ENCODE measurements around the gene GPR27.

GPR27 gene

DNA sequence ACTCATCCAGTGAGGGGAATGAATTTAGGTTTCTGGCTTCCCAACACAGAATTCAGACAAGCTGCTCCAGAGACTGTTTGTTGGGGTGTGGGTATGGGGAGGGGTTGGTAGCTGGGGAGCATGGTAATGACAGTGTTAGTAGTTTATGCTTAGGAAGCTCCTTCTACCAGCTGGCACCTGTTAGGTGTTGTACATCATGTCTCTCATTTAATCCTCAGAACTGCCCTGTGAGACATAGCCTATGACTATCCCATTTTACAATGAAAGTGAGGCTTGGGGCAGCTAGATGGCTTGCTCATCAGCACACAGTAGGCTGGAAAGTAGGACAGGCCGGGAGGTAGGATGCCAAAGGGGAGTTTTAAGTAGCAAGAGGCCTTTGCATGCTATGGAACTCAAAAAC lies 31.0 kb upstream of the GPR27 start:
- no peak for DNase-seq (ENCODE audit: low read depth in 1 of 2, low spot score in 1 of 2)
- TF ChIP-seq JUND (IDR thresholded peaks at IDR 0.05; ENCODE audit: low read depth), result no peak
- in situ Hi-C loops (cut with HindIII; ENCODE audit: low pct_unique_long_range_greater_than_20kb, low sequenced_read_pairs), result no loop called here

DNA sequence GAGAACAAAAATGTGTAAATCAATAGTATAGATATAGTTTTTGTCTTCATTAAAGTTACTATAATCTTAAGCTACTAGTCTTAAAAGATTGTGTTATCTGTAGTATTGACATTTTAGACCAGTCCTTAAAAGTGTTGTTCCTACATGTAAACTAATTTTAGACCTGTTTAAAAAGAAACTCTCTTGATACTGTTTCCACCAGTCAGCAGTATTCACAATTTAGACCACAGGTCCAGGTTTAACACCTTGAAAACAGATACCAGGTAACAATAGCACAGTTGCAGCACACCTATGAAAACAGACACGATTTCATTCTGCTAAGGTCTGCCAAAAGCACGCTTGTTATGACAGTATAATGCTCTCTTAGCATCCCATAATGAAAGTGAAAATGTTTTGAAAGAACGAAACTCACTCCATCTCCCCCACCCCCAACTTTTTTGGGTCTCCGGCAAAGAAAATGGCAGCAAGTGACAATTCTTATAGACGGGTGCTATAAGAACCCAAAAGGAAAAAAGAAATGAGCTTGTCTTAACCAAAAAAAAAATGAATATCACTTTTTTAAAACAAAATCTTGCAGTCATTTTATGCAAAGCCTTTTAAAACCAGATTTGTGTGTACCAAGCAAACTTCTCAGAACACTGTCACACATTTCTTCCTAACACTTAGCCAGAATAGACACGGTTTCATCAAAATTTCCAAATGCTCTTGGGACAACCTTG lies 30.0 kb upstream of the GPR27 start:
- no peak for TF ChIP-seq JUND (IDR thresholded peaks at IDR 0.05; ENCODE audit: low read depth)
- in situ Hi-C loops (cut with HindIII; ENCODE audit: low pct_unique_long_range_greater_than_20kb, low sequenced_read_pairs), result no loop called here
- DNase-seq (ENCODE audit: low read depth in 1 of 2, low spot score in 1 of 2), result no peak

DNA sequence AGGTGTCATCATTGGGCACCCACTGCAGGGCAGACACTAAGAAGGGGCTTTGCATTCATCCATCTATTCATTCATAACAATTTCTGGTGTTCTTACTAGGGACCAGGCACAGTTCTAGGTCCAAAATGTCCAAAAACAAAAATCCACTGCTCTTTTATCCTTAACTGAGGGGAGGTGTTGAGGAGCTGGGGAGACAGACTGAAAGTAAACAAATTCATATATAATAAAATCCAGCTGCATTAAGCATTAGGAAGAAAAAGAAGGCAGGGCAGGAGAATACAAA lies 29.5 kb upstream of the GPR27 start:
- no peak for DNase-seq (ENCODE audit: low read depth in 1 of 2, low spot score in 1 of 2)
- no peak for TF ChIP-seq JUND (IDR thresholded peaks at IDR 0.05; ENCODE audit: low read depth)
- in situ Hi-C loops (cut with HindIII; ENCODE audit: low pct_unique_long_range_greater_than_20kb, low sequenced_read_pairs), result no loop called here

DNA sequence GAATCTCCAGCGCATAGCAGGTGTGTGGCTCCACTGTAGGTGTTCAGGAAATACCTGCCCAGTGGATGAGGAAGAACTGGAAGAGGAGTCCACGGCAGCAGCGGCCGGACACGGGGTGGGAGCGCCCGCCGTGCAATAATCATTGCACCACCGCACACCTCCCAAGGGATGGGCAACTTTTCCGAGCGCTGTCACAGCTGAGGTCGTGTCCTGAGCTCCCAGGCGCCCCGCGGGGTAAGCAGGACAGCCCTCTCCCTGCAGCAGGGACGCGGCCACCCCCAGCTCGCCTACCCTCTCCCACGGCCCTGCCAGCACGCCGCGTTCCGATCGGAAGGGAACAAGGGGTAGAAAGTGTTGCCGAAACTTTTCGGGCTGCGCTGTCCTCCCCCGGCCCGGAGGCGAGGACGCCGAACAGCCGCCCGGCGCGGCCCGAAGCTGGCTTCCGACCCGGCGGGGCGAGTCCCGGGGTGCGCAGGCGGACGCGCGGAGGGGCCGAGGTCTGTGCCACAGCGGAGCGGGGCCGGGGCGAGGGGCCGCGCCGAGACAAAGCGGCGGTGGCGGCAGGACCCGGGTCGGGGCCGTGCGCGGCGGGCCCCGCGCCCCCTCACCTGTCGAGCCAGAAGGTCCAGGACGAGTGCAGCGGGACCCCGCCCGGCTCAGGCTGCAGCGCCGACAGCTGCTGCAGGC lies 28.9 kb upstream of the GPR27 start:
- DNase-seq (ENCODE audit: low read depth in 1 of 2, low spot score in 1 of 2), result peak; percentile 53 to 67
- in situ Hi-C loops (cut with HindIII; ENCODE audit: low pct_unique_long_range_greater_than_20kb, low sequenced_read_pairs), result no loop called here
- no peak for TF ChIP-seq JUND (IDR thresholded peaks at IDR 0.05; ENCODE audit: low read depth)

DNA sequence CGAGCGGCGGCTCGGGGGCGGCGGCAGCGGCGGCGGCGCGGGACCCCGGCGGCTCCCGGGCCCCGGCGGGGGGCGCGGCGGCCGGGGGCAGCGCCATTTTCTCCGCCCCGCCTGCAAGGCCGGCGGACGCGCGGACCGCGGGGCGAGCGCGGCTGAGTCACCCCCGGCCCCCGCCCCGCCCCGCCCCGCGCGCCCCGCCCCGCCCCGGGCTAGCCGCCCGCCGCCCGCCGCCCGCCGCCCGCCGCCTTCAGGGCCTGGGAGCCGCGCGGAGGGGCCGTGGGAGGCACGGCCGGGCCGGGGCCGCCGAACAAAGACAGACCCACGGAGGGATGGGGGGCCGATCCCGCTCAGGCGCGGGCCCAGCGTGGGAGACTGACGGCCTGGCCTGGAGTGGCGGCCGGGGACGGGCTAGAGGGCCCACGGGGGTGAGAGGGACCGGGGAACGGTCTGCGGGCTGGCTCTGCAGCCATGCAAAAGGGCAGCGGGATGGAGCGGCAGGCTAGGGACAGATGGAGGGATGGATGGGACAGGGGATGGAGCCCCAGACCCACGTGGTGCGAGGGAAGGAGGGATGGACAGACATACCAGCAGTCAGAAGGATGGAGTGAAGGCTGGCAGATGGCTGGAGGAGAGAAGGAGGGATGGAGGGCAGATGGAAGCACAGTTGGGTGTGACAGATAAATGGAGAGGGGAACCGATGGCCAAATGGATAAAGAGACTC lies 28.2 kb upstream of the GPR27 start, which contains the start of gene EIF4E3:
Gene EIF4E3, minus strand, starts transcription at position 132 of the 721 bp plus-strand sequence. Its CDS starts 35 bp downstream, at position 97.
- peak; percentile 27 to 62 for DNase-seq (ENCODE audit: low read depth in 1 of 2, low spot score in 1 of 2)
- in situ Hi-C loops (cut with HindIII; ENCODE audit: low pct_unique_long_range_greater_than_20kb, low sequenced_read_pairs), result no loop called here
- TF ChIP-seq JUND (IDR thresholded peaks at IDR 0.05; ENCODE audit: low read depth), result no peak

DNA sequence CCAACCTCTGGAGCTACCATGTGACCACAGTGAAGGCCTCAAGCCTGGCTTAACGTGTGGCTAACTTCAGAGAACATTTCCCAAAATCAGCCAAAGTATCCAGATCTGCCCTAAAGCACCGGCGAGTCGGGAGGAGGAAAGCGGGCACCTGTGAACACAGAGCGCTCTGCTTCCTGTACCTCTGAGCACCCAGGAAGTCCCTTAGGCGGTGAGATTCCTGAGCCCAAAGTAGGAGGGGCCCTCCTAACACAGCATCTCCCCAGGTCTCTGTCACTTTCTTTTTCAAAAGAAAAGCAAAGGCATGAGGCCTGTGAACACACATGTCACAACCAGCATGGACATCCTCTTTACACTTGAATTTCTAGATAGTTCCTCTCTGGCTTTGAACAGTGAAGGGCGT lies 27.5 kb upstream of the GPR27 start:
- no peak for TF ChIP-seq JUND (IDR thresholded peaks at IDR 0.05; ENCODE audit: low read depth)
- in situ Hi-C loops (cut with HindIII; ENCODE audit: low pct_unique_long_range_greater_than_20kb, low sequenced_read_pairs), result no loop called here
- DNase-seq (ENCODE audit: low read depth in 1 of 2, low spot score in 1 of 2), result peak in 1 of 2 experiments; percentile 38

DNA sequence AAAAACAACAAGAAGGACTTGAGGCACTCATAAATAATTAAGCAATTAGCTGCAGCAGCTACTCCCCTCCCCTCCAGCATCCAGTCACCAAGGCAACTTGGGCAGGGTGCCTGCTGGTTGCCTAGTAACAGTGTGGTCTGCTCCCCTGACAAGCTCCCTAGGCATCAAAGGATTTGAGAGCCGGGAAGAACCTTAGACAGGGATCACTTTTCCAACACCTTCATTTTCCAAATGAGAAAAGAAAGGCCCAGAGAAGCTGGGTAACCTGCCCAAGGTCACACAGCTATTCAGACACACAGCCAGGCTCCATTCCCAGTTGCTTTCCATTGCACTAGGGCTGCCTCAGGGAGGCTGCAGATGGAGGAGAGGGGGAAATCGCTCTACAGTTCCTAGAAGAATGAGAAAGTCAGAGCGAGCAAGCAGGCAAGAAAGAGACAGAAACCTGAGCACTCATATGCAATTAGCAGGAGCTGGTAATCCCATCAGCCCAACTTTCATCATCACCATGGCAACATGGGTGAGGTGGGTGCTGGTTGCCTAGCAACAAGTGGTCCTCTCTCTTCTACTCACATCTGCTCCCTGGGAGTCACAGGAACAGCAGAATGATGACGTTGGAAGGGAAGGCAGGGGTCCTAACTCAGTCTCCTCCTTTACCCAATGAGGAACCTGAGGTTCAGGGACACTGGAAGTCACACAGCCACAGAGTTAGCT lies 24.9 kb upstream of the GPR27 start:
- no peak for DNase-seq (ENCODE audit: low read depth in 1 of 2, low spot score in 1 of 2)
- no peak for TF ChIP-seq JUND (IDR thresholded peaks at IDR 0.05; ENCODE audit: low read depth)
- in situ Hi-C loops (cut with HindIII; ENCODE audit: low pct_unique_long_range_greater_than_20kb, low sequenced_read_pairs), result no loop called here

DNA sequence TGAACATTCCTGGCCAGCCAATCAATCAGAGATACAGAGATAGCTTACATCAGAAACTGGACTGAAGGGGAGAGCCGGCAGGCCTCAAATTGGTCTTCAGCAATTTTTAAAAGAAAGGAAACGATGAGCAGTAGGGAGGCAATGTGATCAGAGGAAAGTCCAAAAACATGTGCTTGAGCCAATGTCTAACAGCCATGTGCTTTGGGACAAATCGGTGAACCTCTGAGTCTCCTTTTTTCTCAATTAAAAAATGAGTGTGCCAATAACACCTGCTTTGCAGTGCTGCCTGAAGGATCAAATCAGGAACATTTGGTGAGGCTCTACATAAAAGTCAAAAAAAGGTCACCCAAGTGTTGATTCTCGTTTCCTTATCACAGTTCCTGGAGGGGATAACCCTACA lies 21.0 kb upstream of the GPR27 start:
- TF ChIP-seq JUND (IDR thresholded peaks at IDR 0.05; ENCODE audit: low read depth), result no peak
- in situ Hi-C loops (cut with HindIII; ENCODE audit: low pct_unique_long_range_greater_than_20kb, low sequenced_read_pairs), result no loop called here
- DNase-seq (ENCODE audit: low read depth in 1 of 2, low spot score in 1 of 2), result no peak

DNA sequence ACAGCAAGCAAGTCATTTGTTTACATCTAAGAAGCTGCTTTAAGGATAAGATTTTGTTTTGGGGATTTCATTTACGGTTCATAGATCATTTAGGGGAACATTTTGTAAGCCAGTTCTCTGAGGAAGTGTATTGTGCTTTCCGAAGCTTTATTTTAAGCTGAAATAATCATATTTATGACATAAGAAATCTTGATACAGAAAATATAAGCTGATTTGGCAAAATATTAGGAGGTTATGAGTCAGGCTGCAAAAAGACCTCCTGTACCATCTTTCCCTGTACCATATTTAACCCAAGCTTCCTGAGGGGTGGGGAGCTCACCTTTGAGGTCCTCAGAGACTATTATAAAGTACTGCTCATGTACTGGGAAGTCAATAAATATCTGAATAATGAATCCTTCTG lies 20.3 kb upstream of the GPR27 start:
- no peak for TF ChIP-seq JUND (IDR thresholded peaks at IDR 0.05; ENCODE audit: low read depth)
- in situ Hi-C loops (cut with HindIII; ENCODE audit: low pct_unique_long_range_greater_than_20kb, low sequenced_read_pairs), result no loop called here
- DNase-seq (ENCODE audit: low read depth in 1 of 2, low spot score in 1 of 2), result no peak

DNA sequence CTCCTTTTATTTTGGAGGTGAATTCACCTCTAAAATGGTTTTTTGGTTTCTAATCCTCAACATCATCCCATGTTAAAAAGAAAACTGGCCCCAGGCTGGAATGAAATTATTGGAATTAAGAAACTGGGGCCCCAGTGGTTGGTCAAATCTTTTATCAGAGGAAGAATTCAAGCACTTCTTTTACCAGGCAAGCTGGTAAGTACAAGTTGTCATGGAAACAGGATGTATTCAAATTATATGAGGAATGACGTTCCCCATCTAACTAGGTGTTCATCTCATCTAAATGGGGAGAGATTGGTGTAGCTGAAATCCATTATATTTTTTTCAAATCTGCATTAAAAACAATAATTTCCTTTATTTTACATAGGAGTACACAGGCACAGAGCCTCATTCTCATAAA lies 18.8 kb upstream of the GPR27 start:
- DNase-seq (ENCODE audit: low read depth in 1 of 2, low spot score in 1 of 2), result no peak
- TF ChIP-seq JUND (IDR thresholded peaks at IDR 0.05; ENCODE audit: low read depth), result no peak
- in situ Hi-C loops (cut with HindIII; ENCODE audit: low pct_unique_long_range_greater_than_20kb, low sequenced_read_pairs), result no loop called here

DNA sequence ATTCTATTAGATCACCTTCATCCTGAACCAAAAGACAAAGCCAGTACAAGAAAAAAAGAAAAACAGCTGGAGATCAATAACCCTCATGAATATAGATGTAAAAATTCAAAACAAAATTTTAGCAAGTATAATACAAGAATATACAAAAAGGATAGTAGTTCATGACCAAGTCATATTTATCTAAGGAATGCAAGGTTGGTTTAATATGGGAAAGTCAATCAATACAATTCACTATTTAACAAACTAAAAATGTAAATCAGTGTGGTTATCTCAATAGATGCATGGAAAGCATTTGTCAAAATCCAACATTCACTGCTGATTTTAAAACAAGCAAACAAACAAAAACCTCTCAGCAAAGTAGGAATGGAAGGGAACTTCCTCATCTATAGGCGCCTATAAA lies 11.0 kb upstream of the GPR27 start:
- no peak for DNase-seq (ENCODE audit: low read depth in 1 of 2, low spot score in 1 of 2)
- TF ChIP-seq JUND (IDR thresholded peaks at IDR 0.05; ENCODE audit: low read depth), result no peak
- in situ Hi-C loops (cut with HindIII; ENCODE audit: low pct_unique_long_range_greater_than_20kb, low sequenced_read_pairs), result no loop called here

DNA sequence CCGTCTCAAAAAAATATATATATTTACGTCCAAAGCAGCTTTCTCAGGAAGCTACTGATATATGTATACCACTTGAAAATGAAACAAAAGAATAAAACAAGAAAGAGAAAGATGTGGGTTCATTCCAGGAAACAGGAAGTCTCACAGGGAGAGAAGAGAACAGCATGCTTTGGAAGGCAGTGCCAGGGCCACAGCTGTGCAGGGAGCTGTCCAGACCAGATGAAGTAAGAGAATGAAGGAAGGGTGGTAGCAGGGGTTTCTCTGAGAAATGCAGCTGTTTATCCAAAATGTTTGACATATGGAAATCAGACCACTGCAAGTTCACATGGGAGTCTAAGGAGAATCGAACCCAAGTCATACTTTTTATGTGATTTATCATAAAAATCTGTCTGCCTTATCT lies 8.9 kb upstream of the GPR27 start:
- TF ChIP-seq JUND (IDR thresholded peaks at IDR 0.05; ENCODE audit: low read depth), result no peak
- no peak for DNase-seq (ENCODE audit: low read depth in 1 of 2, low spot score in 1 of 2)
- in situ Hi-C loops (cut with HindIII; ENCODE audit: low pct_unique_long_range_greater_than_20kb, low sequenced_read_pairs), result no loop called here

DNA sequence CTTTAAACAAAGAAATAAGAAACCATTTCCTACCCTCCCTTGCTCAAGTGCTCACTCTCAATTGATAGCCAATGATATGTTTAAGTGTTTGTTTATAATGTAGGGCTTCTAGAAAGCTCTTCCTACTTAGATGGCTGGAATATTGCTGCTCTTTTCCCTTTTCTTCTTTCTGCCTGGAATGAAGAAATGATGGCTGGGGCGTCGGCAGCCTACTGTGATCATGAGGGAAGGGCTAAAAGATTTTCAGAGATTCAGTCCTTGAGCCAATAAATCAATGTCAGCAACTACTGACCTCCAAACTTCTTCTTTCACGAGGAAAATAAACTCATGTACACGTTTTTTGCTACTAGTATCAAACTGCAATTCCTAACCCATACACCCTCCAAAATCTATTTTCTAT lies 2.1 kb upstream of the GPR27 start:
- DNase-seq (ENCODE audit: low read depth in 1 of 2, low spot score in 1 of 2), result no peak
- no peak for TF ChIP-seq JUND (IDR thresholded peaks at IDR 0.05; ENCODE audit: low read depth)
- in situ Hi-C loops (cut with HindIII; ENCODE audit: low pct_unique_long_range_greater_than_20kb, low sequenced_read_pairs), result no loop called here
